SK-N-SH (cell line): Measurements from ENCODE around the gene ZNF724.
"Not testable (repeated sequence)": the region's sequence is repeated elsewhere in the genome, so short reads cannot be mapped to it uniquely, and the experiment has no call there.

Experiments used
- CTCF ChIP-seq: fragments of 200-600 bp; sonication (generic); IDR thresholded peaks from 2 replicates; pipeline ENCODE4 v1.6.1; 2017; ENCODE audit warnings: antibody characterized with exemption, mild to moderate bottlenecking, moderate library complexity
- EP300 ChIP-seq, 2 experiments: IDR thresholded peaks; 2 replicates each; pipeline versions ENCODE4 v1.4.0 to v1.6.1; 2012; ENCODE audit warnings: borderline replicate concordance in 1 of 2, low read depth in 1 of 2, low read length in 1 of 2
- FOXM1 ChIP-seq: IDR thresholded peaks from 2 replicates; pipeline ENCODE4 v1.4.0; 2012; ENCODE audit warnings: low read depth, mild to moderate bottlenecking
- GABPA ChIP-seq: IDR thresholded peaks from 2 replicates; pipeline ENCODE4 v1.4.0; 2012; ENCODE audit warnings: low read depth, mild to moderate bottlenecking
- MAX ChIP-seq: IDR thresholded peaks from 2 replicates; pipeline ENCODE4 v1.4.0; 2012; ENCODE audit warnings: low read depth
- NFIC ChIP-seq: IDR thresholded peaks from 2 replicates; pipeline ENCODE4 v1.4.0; 2012; ENCODE audit warnings: borderline replicate concordance
- RAD21 ChIP-seq: IDR thresholded peaks from 2 replicates; pipeline ENCODE4 v1.6.1; 2012; ENCODE audit warnings: mild to moderate bottlenecking, low read length
- RXRA ChIP-seq: IDR thresholded peaks from 2 replicates; pipeline ENCODE4 v1.4.0; 2012; ENCODE audit warnings: low read depth, mild to moderate bottlenecking, borderline replicate concordance
- SMC3 ChIP-seq: IDR thresholded peaks from 2 replicates; pipeline ENCODE4 v1.6.1; 2012; ENCODE audit warnings: low read depth, low read length, improper control_type of control experiment
- TAF1 ChIP-seq: IDR thresholded peaks from 2 replicates; pipeline ENCODE4 v1.6.1; 2012; ENCODE audit warnings: low read depth, mild to moderate bottlenecking, low read length, moderate library complexity, borderline replicate concordance
- ZBTB33 ChIP-seq: IDR thresholded peaks from 2 replicates; pipeline ENCODE4 v1.4.0; 2012; ENCODE audit warnings: low read depth, borderline replicate concordance

- TF ChIP-seq SMC3; ZBTB33; MAX; EP300 (IDR thresholded peaks at IDR 0.05; ENCODE audit: borderline replicate concordance in 1 of 2, low read depth in 1 of 2, low read length in 1 of 2); CTCF; TAF1; NFIC; FOXM1; RAD21; RXRA; GABPA: not testable (repeated sequence)
These were observed 3.1 kb upstream of the ZNF724 start for GRCh38 chr19:23253256-23253655.
